ENCODE data around the gene COPS6.

DNA sequence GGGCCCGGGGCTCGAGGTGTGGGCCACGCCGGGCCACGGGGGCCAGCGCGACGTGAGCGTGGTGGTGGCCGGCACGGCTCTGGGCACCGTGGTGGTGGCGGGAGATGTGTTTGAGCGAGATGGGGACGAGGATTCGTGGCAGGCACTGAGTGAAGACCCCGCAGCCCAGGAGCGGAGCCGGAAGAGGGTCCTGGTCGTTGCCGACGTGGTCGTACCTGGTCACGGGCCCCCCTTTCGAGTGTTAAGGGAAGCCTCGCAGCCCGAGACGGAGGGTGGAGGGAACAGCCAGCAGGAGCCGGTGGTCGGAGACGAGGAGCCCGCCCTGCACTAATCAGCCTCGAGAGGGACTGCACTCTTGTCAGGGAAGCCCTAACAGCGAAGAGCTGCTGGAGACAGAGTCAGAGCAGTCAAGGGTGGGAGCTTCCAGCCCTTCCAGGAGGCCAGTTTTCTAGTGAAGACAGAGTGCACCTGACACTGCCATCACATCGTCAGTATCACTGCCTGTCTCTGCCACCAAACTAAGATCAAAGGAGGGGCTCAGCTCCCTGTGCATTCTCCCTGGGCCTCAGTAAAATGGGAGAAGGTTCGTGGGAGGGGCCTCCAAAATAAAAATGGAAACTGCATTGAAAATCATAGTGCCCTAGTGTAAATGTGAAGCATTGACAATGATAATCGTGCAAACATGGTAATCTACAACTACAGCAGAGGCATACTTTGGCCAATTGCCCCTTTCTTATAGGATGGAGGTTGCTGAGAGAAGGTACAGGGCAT, 39.3 kb downstream of the COPS6 start:
- no peak for TF ChIP-seq POLR2A (IDR thresholded peaks at IDR 0.05)
- TF ChIP-seq, protein P1, sequence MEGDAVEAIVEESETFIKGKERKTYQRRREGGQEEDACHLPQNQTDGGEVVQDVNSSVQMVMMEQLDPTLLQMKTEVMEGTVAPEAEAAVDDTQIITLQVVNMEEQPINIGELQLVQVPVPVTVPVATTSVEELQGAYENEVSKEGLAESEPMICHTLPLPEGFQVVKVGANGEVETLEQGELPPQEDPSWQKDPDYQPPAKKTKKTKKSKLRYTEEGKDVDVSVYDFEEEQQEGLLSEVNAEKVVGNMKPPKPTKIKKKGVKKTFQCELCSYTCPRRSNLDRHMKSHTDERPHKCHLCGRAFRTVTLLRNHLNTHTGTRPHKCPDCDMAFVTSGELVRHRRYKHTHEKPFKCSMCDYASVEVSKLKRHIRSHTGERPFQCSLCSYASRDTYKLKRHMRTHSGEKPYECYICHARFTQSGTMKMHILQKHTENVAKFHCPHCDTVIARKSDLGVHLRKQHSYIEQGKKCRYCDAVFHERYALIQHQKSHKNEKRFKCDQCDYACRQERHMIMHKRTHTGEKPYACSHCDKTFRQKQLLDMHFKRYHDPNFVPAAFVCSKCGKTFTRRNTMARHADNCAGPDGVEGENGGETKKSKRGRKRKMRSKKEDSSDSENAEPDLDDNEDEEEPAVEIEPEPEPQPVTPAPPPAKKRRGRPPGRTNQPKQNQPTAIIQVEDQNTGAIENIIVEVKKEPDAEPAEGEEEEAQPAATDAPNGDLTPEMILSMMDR (IDR thresholded peaks at IDR 0.05): no peak
- no peak for TF ChIP-seq EP300 (IDR thresholded peaks at IDR 0.05)
- TF ChIP-seq POLR2AphosphoS5 (IDR thresholded peaks at IDR 0.05): no peak
